Measurements from ENCODE around the gene DBH. TPM values are rescaled to one million over a fixed set of nuclear protein-coding genes. Genes with fewer than 3 reads are reported as not detected.

The DBH gene
- total RNA-seq, 2 donors from 2014 or later, result not detected

GRCh38 chr9:133614056-133614455 is 22.1 kb upstream of the DBH start:
- Histone ChIP-seq H3K27me3 (no peaks in the 10 kb centered on the region), H3K36me3 (no peaks in the 10 kb centered on the region), H3K9me3 (no peaks in the 10 kb centered on the region), H3K27ac (no peak overlapping the region), H3K4me1 (no peaks in the 10 kb centered on the region), H3K4me3 (no peak overlapping the region)
- DNase-seq (ENCODE audit: low spot score), result no peak
- TF ChIP-seq CTCF (IDR thresholded peaks at IDR 0.05), result no peak

DNA sequence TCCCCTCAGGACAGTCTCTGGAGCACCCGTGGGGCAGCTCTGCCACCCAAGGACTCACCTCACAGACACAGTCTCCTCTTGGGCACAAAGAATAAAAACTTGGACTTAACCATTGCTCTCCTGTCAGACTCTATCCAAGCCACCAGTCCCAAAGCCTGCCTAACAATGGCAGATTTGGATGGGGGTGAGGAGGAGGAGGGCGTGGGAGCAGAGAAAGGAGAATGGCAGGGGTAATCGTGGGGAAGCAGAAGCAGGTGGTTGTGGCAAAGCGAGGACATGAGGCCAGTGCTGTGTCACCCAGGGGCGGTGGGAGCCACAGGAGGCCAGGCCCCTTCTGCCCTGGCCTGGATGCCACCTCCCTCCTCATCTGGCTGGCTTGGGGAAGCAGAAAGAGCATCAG is 21.5 kb upstream of the DBH start:
- Histone ChIP-seq H3K9me3 (no peaks in the 10 kb centered on the region), H3K36me3 (no peaks in the 10 kb centered on the region), H3K27me3 (no peaks in the 10 kb centered on the region), H3K4me3 (no peak overlapping the region), H3K4me1 (no peaks in the 10 kb centered on the region), H3K27ac (no peak overlapping the region)
- DNase-seq (ENCODE audit: low spot score), result no peak
- no peak for TF ChIP-seq CTCF (IDR thresholded peaks at IDR 0.05)

- no peak for DNase-seq (ENCODE audit: low spot score)
- Histone ChIP-seq H3K4me1 (no peaks in the 10 kb centered on the region), H3K4me3 (no peak overlapping the region), H3K27ac (no peak overlapping the region), H3K27me3 (no peaks in the 10 kb centered on the region), H3K36me3 (no peaks in the 10 kb centered on the region), H3K9me3 (no peaks in the 10 kb centered on the region)
- no peak for TF ChIP-seq CTCF (IDR thresholded peaks at IDR 0.05)
Measured at GRCh38 chr9:133615186-133615585, 21.0 kb upstream of the DBH start.

DNA sequence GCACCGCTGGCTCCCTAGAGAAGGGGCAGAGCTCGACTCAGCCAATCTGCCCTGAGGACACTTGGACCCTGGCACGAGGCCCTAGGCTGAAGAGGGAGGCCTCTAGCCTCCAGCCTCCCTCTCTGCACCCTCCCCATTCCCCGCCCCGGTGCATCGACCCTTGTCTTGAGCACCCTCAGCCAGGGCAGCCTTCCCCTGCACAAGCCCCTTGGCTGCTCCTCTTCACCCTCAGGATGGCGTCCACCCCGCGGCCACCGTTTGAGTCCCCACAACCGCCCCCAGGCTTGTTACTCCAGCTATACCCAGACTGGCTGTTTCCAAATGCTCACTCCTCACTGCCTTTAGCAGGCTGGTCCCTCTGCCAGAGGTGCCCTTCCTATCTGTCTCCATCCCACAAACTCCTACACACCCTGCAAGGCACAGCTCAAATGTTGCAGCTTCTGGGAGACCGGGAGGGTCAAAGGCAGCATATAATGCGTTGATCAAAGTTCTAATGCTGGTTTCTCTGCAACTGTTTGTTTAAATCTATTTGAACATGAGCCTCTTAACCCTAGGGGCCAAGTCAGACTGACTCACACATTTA is 20.5 kb upstream of the DBH start:
- Histone ChIP-seq H3K4me1 (no peaks in the 10 kb centered on the region), H3K4me3 (no peak overlapping the region), H3K27ac (no peak overlapping the region), H3K9me3 (no peaks in the 10 kb centered on the region), H3K27me3 (no peaks in the 10 kb centered on the region), H3K36me3 (no peaks in the 10 kb centered on the region)
- TF ChIP-seq CTCF (IDR thresholded peaks at IDR 0.05), result no peak
- DNase-seq (ENCODE audit: low spot score), result no peak

GRCh38 chr9:133616643-133617405 is 19.3 kb upstream of the DBH start:
- Histone ChIP-seq H3K27me3 (no peaks in the 10 kb centered on the region), H3K4me1 (no peaks in the 10 kb centered on the region), H3K4me3 (no peak overlapping the region), H3K9me3 (no peaks in the 10 kb centered on the region), H3K27ac (no peak overlapping the region), H3K36me3 (no peaks in the 10 kb centered on the region)
- no peak for TF ChIP-seq CTCF (IDR thresholded peaks at IDR 0.05)
- no peak for DNase-seq (ENCODE audit: low spot score)
